Lower leg skin (tissue), 4 donors: ENCODE results near the gene GLI1. TPM values are rescaled to one million over a fixed set of nuclear protein-coding genes. Genes with fewer than 3 reads are reported as not detected.

Experiments
- DNase-seq, 2 donors: peaks; one replicate each; pipeline ENCODE4 v3.0.0-alpha.2; 2019; ENCODE audit warnings: low spot score in 2 of 2
- H3K4me3 ChIP-seq: fragments of 200-600 bp; sonication (generic); 2 replicates; pipeline ENCODE4 v1.5.1; 2017; ENCODE audit warnings: mild to moderate bottlenecking, low read depth; ENCODE audit not compliant: poor library complexity, severe bottlenecking
- POLR2A ChIP-seq, 2 donors: fragments of 450-650 bp; IDR thresholded peaks; one replicate each; pipeline ENCODE4 v1.6.1; 2016 to 2017; ENCODE audit warnings: antibody characterized with exemption in 2 of 2, mild to moderate bottlenecking in 1 of 2, moderate library complexity in 1 of 2
- WGBS, 2 donors: methylation state at CpG; one replicate each; pipeline ENCODE4 v1.1.5; 2018; 5-methylcytosine and 5-hydroxymethylcytosine counted together
- intact Hi-C: fragments of 100-400 bp; cut with DNase I; formaldehyde crosslinking; loops from one replicate; pipeline ENCODE4 v1.15.0; 2023; ENCODE audit warnings: low total_unique reads
- total RNA-seq, 4 donors: library from RNA; depleted of rRNA; stranded (reverse); fragments of >200 nt; gene quantifications; one replicate each; pipeline ENCODE4 v1.1.0, GENCODE V29; 2016
- TF ChIP-seq, protein P1 (sequence below), 3 donors: fragments of 450-650 bp; IDR thresholded peaks; one replicate each; pipeline ENCODE4 v1.5.1; 2016; ENCODE audit warnings: antibody characterized with exemption in 3 of 3, mild to moderate bottlenecking in 3 of 3, moderate library complexity in 2 of 3

The GLI1 gene
- total RNA-seq, 4 donors from 2014 or later, result 0.19 to 13.4 (median 1.9) TPM

DNA sequence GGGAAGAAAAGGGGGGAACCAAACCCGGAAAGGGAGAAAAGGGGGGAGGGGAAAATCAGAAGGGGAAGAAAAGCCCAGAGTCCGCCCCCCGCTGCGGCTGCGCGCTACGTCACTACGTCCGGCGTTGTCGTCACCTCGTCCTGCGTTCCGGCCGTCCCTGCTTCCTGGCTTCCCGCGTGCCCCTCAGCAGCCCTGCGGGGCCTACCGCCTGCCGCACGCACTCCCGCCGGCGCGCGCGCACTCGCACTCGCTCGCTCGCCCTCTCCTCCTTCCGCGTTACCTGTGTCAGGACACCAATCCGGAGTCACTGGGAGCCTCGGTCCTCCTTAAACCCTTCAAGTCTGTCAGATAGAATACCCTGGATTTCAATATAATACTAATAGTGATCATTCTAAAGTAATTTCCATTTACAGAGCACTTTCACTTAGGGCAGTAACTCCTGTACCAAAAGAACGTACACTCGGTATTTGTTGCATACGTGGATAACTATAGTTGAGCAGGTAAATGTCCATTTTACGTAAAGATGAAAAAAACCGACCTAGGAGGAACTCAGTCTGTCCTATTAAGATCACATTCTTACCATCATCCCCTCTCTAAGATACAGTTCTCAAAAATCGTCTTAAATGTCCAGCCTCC lies 28.5 kb upstream of the GLI1 start, which contains the start of gene R3HDM2:
R3HDM2 (minus strand) TSS at position 113 of the 636 bp plus-strand sequence. CDS start 120,615 bp downstream, outside the sequence.
- peak in 1 of 2 donors; percentile 70 for TF ChIP-seq POLR2A (IDR thresholded peaks at IDR 0.05)
- TF ChIP-seq, protein P1, sequence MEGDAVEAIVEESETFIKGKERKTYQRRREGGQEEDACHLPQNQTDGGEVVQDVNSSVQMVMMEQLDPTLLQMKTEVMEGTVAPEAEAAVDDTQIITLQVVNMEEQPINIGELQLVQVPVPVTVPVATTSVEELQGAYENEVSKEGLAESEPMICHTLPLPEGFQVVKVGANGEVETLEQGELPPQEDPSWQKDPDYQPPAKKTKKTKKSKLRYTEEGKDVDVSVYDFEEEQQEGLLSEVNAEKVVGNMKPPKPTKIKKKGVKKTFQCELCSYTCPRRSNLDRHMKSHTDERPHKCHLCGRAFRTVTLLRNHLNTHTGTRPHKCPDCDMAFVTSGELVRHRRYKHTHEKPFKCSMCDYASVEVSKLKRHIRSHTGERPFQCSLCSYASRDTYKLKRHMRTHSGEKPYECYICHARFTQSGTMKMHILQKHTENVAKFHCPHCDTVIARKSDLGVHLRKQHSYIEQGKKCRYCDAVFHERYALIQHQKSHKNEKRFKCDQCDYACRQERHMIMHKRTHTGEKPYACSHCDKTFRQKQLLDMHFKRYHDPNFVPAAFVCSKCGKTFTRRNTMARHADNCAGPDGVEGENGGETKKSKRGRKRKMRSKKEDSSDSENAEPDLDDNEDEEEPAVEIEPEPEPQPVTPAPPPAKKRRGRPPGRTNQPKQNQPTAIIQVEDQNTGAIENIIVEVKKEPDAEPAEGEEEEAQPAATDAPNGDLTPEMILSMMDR (IDR thresholded peaks at IDR 0.05), result no peak
- 1 to 2% methylated on average over 41 of the region's 41 CpGs for WGBS, 2 donors
- peak within 1 kb of the TSS; percentile 45 for H3K4me3 ChIP-seq
- intact Hi-C loops, result no loop called here
- peak; percentile 95 to 99 for DNase-seq

DNA sequence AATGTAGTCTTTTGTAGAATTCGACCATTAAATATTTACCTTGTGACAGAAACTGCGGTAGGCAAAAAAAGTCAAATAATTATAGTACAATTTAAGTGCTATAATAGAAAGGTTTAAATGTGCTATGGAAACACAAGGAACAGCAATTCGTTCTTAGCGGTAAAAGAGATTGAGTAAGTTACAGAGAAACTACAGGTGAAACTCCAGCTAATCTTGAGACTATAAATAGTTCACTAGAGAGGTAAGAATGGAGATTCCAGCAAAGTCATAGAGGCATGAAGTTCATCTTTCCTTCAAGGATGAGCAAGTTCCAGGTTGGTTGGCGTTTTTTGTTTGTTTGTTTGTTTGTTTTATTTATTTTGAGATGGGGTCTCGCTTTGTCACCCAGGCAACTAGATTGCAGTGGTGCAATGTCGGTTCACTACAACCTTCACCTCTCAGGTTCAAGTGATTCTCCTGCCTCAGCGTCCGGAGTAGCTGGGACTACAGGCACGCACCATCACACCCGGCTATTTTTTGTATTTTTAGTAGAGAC lies 27.9 kb upstream of the GLI1 start:
- intact Hi-C loops, result no loop called here
- 86 to 89% methylated on average over 11 of the region's 11 CpGs for WGBS, 2 donors

DNA sequence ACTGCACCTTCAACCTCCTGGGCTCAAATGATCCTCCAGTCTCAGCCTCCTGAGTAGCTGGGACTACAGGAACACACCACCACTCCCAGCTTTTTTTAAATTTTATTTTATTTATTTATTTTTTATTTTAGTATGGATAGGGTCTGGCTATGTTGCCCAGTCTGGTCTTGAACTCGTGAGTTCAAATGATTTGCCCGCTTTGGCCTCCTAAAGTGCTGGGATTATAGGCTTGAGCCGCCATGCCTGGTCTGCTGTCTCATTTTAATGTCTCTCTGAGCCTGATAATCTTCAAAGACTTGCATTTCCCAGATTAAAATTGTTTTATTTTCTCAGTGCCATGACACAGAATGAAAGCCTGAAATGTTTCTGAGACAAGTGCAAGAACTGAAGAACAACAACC lies 26.2 kb upstream of the GLI1 start:
- TF ChIP-seq, protein P1 (IDR thresholded peaks at IDR 0.05), result no peak
- TF ChIP-seq POLR2A (IDR thresholded peaks at IDR 0.05), result no peak
- H3K4me3 ChIP-seq, result no peak overlapping the region
- WGBS, 2 donors, result 63 to 96% methylated on average over 3 of the region's 3 CpGs
- intact Hi-C loops, result no loop called here
- DNase-seq, result no peak

More for the DNA sequence above, 27.9 kb upstream of the GLI1 start:
- DNase-seq, result peak in 1 of 2 donors; percentile 34
- H3K4me3 ChIP-seq, result no peak overlapping the region
- TF ChIP-seq POLR2A (IDR thresholded peaks at IDR 0.05), result no peak
- TF ChIP-seq, protein P1 (IDR thresholded peaks at IDR 0.05), result no peak

DNA sequence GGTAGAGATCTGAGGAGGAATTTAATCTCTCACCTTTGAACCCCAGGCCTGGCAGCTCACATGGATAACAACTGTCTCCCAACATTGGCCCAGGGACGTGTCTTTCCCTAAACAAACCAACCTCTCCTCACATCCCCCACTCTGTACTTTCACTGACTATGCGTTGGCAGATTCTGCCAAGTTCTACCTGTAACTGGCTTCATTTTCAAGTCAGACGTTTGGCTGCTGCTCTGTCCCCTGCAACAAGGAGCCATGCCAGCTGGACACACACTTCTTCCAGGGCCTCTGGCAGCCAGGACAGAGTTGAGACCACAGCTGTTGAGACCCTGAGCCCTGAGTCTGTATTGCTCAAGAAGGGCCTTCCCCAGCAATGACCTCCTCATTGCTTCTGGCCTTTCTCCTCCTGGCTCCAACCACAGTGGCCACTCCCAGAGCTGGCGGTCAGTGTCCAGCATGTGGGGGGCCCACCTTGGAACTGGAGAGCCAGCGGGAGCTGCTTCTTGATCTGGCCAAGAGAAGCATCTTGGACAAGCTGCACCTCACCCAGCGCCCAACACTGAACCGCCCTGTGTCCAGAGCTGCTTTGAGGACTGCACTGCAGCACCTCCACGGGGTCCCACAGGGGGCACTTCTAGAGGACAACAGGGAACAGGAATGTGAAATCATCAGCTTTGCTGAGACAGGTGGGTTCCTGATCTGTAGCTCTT lies 24.9 kb upstream of the GLI1 start, which contains the start of gene INHBC:
INHBC (plus strand) TSS at position 268 of the 707 bp plus-strand sequence; CDS start at position 371, 103 bp downstream.
- intact Hi-C loops, result no loop called here

DNA sequence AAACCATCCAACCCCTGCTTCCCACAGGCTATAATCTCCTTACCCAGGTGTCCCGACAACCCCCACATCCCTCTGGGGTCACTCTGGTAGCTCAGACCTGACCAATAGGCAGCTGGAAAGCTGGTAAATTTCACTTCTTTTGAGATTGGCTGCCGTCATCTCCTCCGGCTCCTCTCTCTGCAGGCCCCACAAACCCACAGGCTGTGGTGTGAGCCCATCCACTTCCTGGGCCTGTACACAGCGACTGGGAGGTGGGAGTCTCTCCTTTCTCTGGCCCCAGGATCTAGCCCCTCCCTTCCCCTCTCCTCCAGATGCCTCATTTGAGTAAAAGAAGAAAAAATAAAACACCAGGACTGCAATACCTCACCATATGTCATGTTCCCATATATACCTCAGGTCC lies 24.3 kb upstream of the GLI1 start:
- TF ChIP-seq, protein P1 (IDR thresholded peaks at IDR 0.05), result no peak
- no peak for TF ChIP-seq POLR2A (IDR thresholded peaks at IDR 0.05)
- no peak overlapping the region for H3K4me3 ChIP-seq
- 75 to 77% methylated on average over 4 of the region's 4 CpGs for WGBS, 2 donors
- DNase-seq, result no peak
- intact Hi-C loops, result no loop called here

More for the DNA sequence above, 24.9 kb upstream of the GLI1 start, which contains the start of gene INHBC:
- DNase-seq, result peak in 1 of 2 donors; percentile 77
- TF ChIP-seq, protein P1 (IDR thresholded peaks at IDR 0.05), result no peak
- no peak for TF ChIP-seq POLR2A (IDR thresholded peaks at IDR 0.05)
- no peak within 1 kb of the TSS for H3K4me3 ChIP-seq
- 84 to 85% methylated on average over 7 to 8 of the region's 8 CpGs for WGBS, 2 donors
